GM10266 (cell line): Measurements from ENCODE around the gene LRRC3C.
A peak's percentile ranks its signal among the peaks of the same experiment; 100 is the strongest.

ENCODE experiments used
- DNase-seq: peaks from one replicate; pipeline ENCODE4 v3.0.0; 2012; ENCODE audit errors: extremely low spot score
- CTCF ChIP-seq: IDR thresholded peaks from 2 replicates; pipeline ENCODE4 v1.5.1; 2012; ENCODE audit warnings: mild to moderate bottlenecking, low read depth; ENCODE audit not compliant: control insufficient read depth, insufficient read depth; ENCODE audit errors: missing control alignments

Gene LRRC3C

GRCh38 chr17:39925282-39926134 is 2.0 kb upstream of the LRRC3C start:
- TF ChIP-seq CTCF = no peak
- DNase-seq = no peak

GRCh38 chr17:39926135-39926587 is 1.4 kb upstream of the LRRC3C start:
- no peak for TF ChIP-seq CTCF
- no peak for DNase-seq

- no peak for DNase-seq
- TF ChIP-seq CTCF = no peak
Measured at GRCh38 chr17:39926588-39927100, 888 bp upstream of the LRRC3C start.

- no peak for DNase-seq
Measured at GRCh38 chr17:39927929-39928857, 661 bp downstream of the LRRC3C start.

GRCh38 chr17:39928858-39929645 is 1.5 kb downstream of the LRRC3C start:
- DNase-seq = peak; percentile 63
- no peak for TF ChIP-seq CTCF

More at GRCh38 chr17:39927929-39928857, 661 bp downstream of the LRRC3C start:
- TF ChIP-seq CTCF = no peak

- TF ChIP-seq CTCF = no peak
- DNase-seq = no peak
Measured at GRCh38 chr17:39929646-39930407, 2.3 kb downstream of the LRRC3C start.
